ENCODE results near the gene FYN. TPM values are rescaled to one million over a fixed set of nuclear protein-coding genes. Genes with fewer than 3 reads are reported as not detected.
A peak's percentile ranks its signal among the peaks of the same experiment; 100 is the strongest.

FYN gene
- polyA plus RNA-seq, 1 donor (not counting 4 experiments of a cell fraction or from before 2014, with no cell fraction given), result 24.7 TPM

- no peaks in the 10 kb centered on the region for H3K79me2 ChIP-seq (ENCODE audit: control insufficient read depth, insufficient read depth, low read length)
- H2AFZ ChIP-seq (ENCODE audit: control insufficient read depth, low read length), result no peak overlapping the region
- no peaks in the 10 kb centered on the region for H3K27me3 ChIP-seq (ENCODE audit: control insufficient read depth, extremely low read depth, insufficient read depth, low read length)
- no peaks in the 10 kb centered on the region for H4K20me1 ChIP-seq (ENCODE audit: control insufficient read depth, extremely low read depth, insufficient read depth, low read length)
- no peak overlapping the region for H3K9ac ChIP-seq (ENCODE audit: control insufficient read depth, extremely low read depth, insufficient read depth, low read length)
- no peak overlapping the region for H3K27ac ChIP-seq (ENCODE audit: control insufficient read depth, insufficient read depth, low read length)
- H3K9me3 ChIP-seq (ENCODE audit: control insufficient read depth, low read depth, low read length), result no peaks in the 10 kb centered on the region
- H3K4me1 ChIP-seq (ENCODE audit: control insufficient read depth, extremely low read depth, insufficient read depth, low read length), result no peaks in the 10 kb centered on the region
- no peak for DNase-seq (ENCODE audit: low read depth, low spot score)
- peaks cover 0 to 20% of the 10 kb centered on the region in 2 experiments for H3K36me3 ChIP-seq (ENCODE audit: control insufficient read depth in 2 of 2, extremely low read depth in 1 of 2, insufficient read depth in 2 of 2, low read length in 2 of 2)
- dilution Hi-C loops (cut with MboI; ENCODE audit: extremely low pct_ligation_motif_present, low sequenced_read_pairs), result no loop called here
- H3K4me3 ChIP-seq (ENCODE audit: control insufficient read depth in 2 of 3, extremely low read depth in 1 of 3, insufficient read depth in 2 of 3, low read depth in 1 of 3, low read length in 3 of 3), result no peak overlapping the region
- no peaks in the 10 kb centered on the region for H3K9me1 ChIP-seq (ENCODE audit: control insufficient read depth, extremely low read depth, insufficient read depth, low read length)
- no peak overlapping the region for H3K4me2 ChIP-seq (ENCODE audit: control insufficient read depth, extremely low read depth, insufficient read depth, low read depth, low read length)
- FAIRE-seq, result no peak
- TF ChIP-seq EZH2 (IDR thresholded peaks at IDR 0.05; ENCODE audit: low read length) (no peak), CTCF (optimal IDR thresholded peaks at IDR 0.05 in 1 of 3, IDR thresholded peaks at IDR 0.05 in 1 of 3, conservative IDR thresholded peaks at IDR 0.05 in 1 of 3; ENCODE audit: extremely low read depth in 1 of 3, insufficient read depth in 2 of 3, low read length in 3 of 3) (peak in 2 of 3 experiments; percentile 27 to 31)
These were observed 204.8 kb downstream of the FYN start for GRCh38 chr6:111668410-111668809.

- H3K4me1 ChIP-seq (ENCODE audit: control insufficient read depth, extremely low read depth, insufficient read depth, low read length), result no peaks in the 10 kb centered on the region
- no peak for DNase-seq (ENCODE audit: low read depth, low spot score)
- FAIRE-seq, result no peak
- TF ChIP-seq EZH2 (IDR thresholded peaks at IDR 0.05; ENCODE audit: low read length) (no peak), CTCF (optimal IDR thresholded peaks at IDR 0.05 in 1 of 3, IDR thresholded peaks at IDR 0.05 in 1 of 3, conservative IDR thresholded peaks at IDR 0.05 in 1 of 3; ENCODE audit: extremely low read depth in 1 of 3, insufficient read depth in 2 of 3, low read length in 3 of 3) (no peak)
- H3K36me3 ChIP-seq (ENCODE audit: control insufficient read depth in 2 of 2, extremely low read depth in 1 of 2, insufficient read depth in 2 of 2, low read length in 2 of 2), result peaks cover 0 to 18% of the 10 kb centered on the region in 2 experiments
- H3K27me3 ChIP-seq (ENCODE audit: control insufficient read depth, extremely low read depth, insufficient read depth, low read length), result no peaks in the 10 kb centered on the region
- H3K79me2 ChIP-seq (ENCODE audit: control insufficient read depth, insufficient read depth, low read length), result no peaks in the 10 kb centered on the region
- dilution Hi-C loops (cut with MboI; ENCODE audit: extremely low pct_ligation_motif_present, low sequenced_read_pairs), result no loop called here
- no peaks in the 10 kb centered on the region for H3K9me3 ChIP-seq (ENCODE audit: control insufficient read depth, low read depth, low read length)
- H3K4me2 ChIP-seq (ENCODE audit: control insufficient read depth, extremely low read depth, insufficient read depth, low read depth, low read length), result no peak overlapping the region
- H3K9me1 ChIP-seq (ENCODE audit: control insufficient read depth, extremely low read depth, insufficient read depth, low read length), result no peaks in the 10 kb centered on the region
- no peaks in the 10 kb centered on the region for H4K20me1 ChIP-seq (ENCODE audit: control insufficient read depth, extremely low read depth, insufficient read depth, low read length)
- no peak overlapping the region for H3K4me3 ChIP-seq (ENCODE audit: control insufficient read depth in 2 of 3, extremely low read depth in 1 of 3, insufficient read depth in 2 of 3, low read depth in 1 of 3, low read length in 3 of 3)
- H3K27ac ChIP-seq (ENCODE audit: control insufficient read depth, insufficient read depth, low read length), result no peak overlapping the region
- H2AFZ ChIP-seq (ENCODE audit: control insufficient read depth, low read length), result no peak overlapping the region
- H3K9ac ChIP-seq (ENCODE audit: control insufficient read depth, extremely low read depth, insufficient read depth, low read length), result no peak overlapping the region
These were observed 205.3 kb downstream of the FYN start for GRCh38 chr6:111667931-111668330.
